ENCODE results near the gene PRKCH.

Gene PRKCH

GRCh38 chr14:61478971-61479473 is 157.6 kb downstream of the PRKCH start:
- TF ChIP-seq, protein P1, sequence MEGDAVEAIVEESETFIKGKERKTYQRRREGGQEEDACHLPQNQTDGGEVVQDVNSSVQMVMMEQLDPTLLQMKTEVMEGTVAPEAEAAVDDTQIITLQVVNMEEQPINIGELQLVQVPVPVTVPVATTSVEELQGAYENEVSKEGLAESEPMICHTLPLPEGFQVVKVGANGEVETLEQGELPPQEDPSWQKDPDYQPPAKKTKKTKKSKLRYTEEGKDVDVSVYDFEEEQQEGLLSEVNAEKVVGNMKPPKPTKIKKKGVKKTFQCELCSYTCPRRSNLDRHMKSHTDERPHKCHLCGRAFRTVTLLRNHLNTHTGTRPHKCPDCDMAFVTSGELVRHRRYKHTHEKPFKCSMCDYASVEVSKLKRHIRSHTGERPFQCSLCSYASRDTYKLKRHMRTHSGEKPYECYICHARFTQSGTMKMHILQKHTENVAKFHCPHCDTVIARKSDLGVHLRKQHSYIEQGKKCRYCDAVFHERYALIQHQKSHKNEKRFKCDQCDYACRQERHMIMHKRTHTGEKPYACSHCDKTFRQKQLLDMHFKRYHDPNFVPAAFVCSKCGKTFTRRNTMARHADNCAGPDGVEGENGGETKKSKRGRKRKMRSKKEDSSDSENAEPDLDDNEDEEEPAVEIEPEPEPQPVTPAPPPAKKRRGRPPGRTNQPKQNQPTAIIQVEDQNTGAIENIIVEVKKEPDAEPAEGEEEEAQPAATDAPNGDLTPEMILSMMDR (IDR thresholded peaks at IDR 0.05; ENCODE audit: borderline replicate concordance, insufficient read depth, low read depth, low read length) = no peak

GRCh38 chr14:61479746-61480502 is 158.5 kb downstream of the PRKCH start:
- H3K4me3 ChIP-seq (ENCODE audit: low read depth, low read length) = no peak overlapping the region
- TF ChIP-seq, protein P1 (IDR thresholded peaks at IDR 0.05; ENCODE audit: borderline replicate concordance, insufficient read depth, low read depth, low read length) = no peak

More at GRCh38 chr14:61478971-61479473, 157.6 kb downstream of the PRKCH start:
- H3K4me3 ChIP-seq (ENCODE audit: low read depth, low read length) = no peak overlapping the region

DNA sequence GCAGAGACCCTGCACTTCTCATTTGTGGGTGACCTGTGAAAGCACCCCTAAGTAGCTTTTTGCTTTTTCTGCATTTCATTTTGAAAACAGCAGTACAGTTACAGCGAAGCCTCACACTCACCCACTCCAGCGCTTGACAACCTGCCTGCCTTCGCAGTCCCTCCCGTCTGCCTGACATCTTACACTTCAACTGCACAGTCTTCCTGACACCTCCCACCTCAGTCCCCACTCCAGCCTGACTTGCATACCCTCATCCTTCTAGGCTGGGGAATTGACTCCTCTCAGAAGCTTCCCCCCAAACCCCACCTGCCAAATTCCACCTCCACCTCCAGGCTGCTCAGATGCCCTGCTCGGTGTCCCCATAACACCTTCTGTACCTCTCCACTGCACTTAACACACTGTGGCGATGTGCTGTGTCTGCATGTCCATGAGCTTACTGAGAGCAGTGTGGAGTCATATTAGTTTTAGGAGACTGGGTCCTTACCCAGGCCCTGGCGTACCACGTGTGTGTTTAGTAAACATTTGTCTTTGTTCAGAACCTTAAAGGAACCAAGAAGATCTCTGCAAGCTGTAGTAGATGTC is 159.4 kb downstream of the PRKCH start:
- TF ChIP-seq, protein P1 (IDR thresholded peaks at IDR 0.05; ENCODE audit: borderline replicate concordance, insufficient read depth, low read depth, low read length) = no peak

DNA sequence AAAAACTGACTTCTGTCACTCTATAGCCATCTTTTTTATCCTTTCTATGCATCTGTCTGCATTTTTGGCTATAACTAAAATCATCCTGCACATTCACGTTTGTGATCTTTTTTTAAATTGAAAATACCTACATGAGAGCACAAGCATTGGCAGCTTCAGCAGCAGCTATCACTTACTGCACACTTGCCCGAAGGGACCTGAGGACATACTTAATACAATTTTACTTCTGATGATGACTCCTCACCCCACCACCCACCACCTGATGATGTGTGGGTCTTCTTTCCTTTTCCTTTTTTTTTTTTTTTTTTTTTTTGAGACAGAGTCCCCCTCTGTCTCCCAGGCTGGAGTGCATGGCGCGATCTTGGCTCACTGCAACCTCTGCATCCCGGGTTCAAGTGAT is 160.3 kb downstream of the PRKCH start:
- H3K4me3 ChIP-seq (ENCODE audit: low read depth, low read length) = no peak overlapping the region
- TF ChIP-seq, protein P1 (IDR thresholded peaks at IDR 0.05; ENCODE audit: borderline replicate concordance, insufficient read depth, low read depth, low read length) = no peak

More for the DNA sequence above, 159.4 kb downstream of the PRKCH start:
- H3K4me3 ChIP-seq (ENCODE audit: low read depth, low read length) = no peak overlapping the region

DNA sequence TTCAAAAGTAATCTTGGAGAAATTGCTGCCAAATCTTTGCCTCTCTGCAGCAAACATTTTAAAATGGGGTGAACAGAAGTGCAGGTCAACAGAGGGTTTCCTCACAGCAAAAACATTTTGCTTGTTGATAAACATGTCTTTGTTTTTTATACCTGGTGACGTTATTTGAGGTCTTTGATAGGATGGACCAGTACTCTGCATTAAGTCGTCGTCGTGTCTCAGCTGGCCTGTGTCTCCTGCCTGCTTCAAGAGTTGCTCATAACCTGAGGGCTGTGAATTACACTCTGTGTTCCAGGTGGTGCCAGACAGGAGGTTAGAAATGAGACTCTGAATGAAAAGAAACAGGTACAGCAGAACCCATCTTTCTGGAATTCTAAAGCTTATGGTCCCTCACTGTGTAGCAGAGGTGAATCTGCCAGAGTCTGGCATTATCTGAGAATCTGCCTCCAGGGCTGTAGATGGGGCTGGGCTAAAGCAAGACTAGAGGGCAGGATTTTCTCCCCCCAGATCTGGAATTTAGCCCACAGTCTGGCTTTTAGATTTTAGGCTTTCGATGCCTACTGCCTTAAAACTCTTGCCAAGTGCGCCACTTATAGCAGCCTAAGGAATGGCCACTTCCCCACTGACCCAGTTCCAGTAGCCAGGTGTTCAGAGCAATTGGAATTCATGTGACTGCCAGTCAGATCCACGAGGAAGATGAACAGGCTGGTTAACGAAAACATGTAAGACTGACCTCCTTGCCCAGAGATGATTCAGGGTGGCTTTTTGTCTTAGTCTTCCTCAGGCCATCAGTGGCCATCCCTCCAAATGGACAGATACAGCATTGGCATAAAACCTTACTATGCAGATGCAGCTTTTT is 161.2 kb downstream of the PRKCH start:
- TF ChIP-seq, protein P1 (IDR thresholded peaks at IDR 0.05; ENCODE audit: borderline replicate concordance, insufficient read depth, low read depth, low read length) = no peak
- H3K4me3 ChIP-seq (ENCODE audit: low read depth, low read length) = no peak overlapping the region

DNA sequence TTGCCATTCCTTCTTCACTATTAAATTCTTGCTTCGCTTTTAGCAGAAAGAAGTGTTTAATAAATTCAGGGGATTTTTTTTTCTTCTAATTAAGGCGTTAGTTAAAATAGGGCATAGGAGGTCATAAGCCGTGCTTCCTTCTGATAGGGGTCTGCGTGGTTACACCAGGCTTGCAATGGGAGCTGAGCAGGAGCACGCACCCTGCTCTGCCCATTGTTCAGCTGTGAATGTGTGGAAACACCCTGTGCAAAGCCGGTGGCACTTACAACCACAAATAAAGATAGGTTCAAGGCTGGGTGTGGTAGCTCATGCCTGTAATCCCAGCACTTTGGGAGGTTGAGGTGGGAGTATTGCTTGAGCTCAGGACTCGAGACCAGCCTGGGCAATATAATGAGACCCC is 162.1 kb downstream of the PRKCH start:
- TF ChIP-seq, protein P1 (IDR thresholded peaks at IDR 0.05; ENCODE audit: borderline replicate concordance, insufficient read depth, low read depth, low read length) = no peak
- no peak overlapping the region for H3K4me3 ChIP-seq (ENCODE audit: low read depth, low read length)
